GM18511 (cell line): ENCODE results near the gene ADIPOR2.
A peak's percentile ranks its signal among the peaks of the same experiment; 100 is the strongest.

Experiments
- ATAC-seq: cut with Tn5 transposase; IDR thresholded peaks from one replicate; pipeline ENCODE4 v1.9.1; 2021; ENCODE audit warnings: mild to moderate bottlenecking, moderate library complexity; ENCODE audit not compliant: unreplicated experiment

Gene ADIPOR2

GRCh38 chr12:1797991-1798640 is 107.2 kb downstream of the ADIPOR2 start:
- no peak for ATAC-seq

GRCh38 chr12:1798641-1799020 is 107.8 kb downstream of the ADIPOR2 start:
- no peak for ATAC-seq

GRCh38 chr12:1799051-1799881 is 108.4 kb downstream of the ADIPOR2 start:
- no peak for ATAC-seq

DNA sequence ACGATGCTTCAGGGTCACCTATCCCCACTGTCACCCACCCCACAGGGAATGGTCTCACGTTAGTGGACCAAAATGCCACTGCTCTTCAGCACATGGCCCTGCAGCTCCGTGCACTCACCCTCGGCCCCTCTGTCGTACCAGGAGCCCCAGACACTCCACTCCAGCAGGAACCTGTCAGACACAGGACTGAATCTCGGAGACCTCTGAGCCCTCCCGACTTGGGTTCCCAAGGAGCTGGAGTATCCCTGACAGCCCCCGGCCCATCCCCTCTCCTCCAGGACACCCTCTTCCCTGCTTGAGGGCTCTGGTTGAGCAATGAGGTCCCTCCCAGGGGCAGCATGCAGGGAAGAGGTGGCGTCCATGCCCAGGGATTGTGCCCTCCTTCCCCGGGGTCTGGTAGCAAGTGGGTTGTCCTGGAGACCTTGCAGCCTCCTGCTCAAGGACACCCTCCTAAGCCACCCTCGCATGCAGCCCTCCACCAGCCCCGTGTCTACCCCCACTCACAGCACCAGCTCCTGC is 109.1 kb downstream of the ADIPOR2 start:
- ATAC-seq, result no peak

- ATAC-seq, result no peak
These were observed 109.8 kb downstream of the ADIPOR2 start for GRCh38 chr12:1800401-1801302.

- no peak for ATAC-seq
These were observed 110.6 kb downstream of the ADIPOR2 start for GRCh38 chr12:1801303-1801975.

- no peak for ATAC-seq
These were observed 112.9 kb downstream of the ADIPOR2 start for GRCh38 chr12:1803736-1804135.

- ATAC-seq, result peak; percentile 89
These were observed 113.9 kb downstream of the ADIPOR2 start for GRCh38 chr12:1804545-1805332.

- no peak for ATAC-seq
These were observed 114.7 kb downstream of the ADIPOR2 start for GRCh38 chr12:1805441-1806081.

DNA sequence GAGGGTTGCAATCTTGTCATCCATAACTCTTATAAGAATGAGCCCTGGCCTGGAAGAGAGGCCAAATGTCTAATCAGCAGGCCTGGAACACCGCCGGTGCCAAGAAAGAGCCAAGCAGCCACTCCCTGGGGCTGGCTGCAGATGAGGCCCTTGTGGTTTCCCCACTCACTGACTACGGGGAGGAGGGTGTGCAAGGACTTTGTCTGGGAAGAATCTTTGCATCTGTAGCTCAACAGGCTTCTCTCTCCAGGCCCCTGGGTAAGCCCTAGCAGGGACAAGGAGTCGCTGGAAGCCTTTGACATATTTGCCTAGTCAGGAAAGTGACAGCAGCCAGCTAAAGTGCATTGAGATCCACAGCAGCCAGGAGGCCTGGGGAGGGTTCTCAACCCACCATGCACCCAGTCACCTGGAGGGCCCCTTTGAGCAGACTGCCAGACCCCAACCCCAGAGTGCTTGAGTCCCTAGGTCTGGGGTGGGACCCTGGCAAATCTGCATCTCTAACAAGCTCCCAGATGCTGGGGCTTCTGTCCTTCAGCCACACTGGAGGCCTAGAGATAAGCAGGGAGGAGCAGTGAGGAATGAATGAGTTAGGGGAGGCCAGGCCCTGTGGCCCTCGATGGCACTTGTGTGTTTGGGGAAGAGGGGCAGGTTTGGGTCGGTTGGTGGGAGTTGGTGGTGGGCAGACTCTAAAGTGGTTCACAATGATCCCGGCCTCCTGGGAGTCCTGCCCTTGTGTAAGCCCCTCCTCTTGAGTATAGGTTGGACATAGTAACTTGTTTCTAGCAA is 115.6 kb downstream of the ADIPOR2 start:
- ATAC-seq, result no peak

DNA sequence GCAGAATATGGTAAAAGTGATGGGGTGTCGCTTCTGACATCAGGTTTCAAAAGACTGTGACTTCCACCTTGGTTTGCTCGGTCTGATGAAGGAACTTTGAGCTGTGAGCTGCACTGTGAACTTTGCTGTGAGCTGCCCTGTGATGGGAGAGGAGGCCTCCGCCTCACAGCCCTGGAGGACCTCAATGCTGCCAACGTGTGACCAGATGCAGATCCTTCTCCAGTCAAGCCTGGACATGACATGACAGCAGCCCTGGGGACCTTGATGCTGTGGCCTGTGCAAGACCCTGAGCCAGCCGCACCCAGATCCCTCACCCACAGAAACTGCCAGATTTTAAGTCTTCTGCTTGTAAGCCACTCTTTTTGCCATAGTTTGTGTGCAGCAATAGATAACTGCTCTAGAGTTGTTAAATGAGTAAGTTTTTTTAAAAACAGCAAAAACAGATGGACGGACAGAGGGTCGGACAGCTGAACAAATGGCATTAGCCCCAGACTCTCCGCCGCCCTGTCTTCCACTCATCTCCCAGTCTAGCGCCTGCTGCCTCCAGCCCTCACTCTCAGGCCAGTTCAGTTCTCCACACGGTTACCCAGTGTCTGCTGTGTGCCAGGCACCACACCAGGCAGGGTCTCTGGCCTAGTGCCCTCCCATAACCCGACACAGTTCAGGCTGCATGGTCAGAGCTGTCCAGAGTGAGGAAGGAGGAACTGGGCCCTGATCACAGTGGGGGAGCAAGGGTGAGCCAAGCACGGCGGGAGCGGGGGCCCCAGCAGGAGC is 116.4 kb downstream of the ADIPOR2 start:
- ATAC-seq, result no peak

GRCh38 chr12:1808036-1808797 is 117.3 kb downstream of the ADIPOR2 start:
- ATAC-seq, result no peak

DNA sequence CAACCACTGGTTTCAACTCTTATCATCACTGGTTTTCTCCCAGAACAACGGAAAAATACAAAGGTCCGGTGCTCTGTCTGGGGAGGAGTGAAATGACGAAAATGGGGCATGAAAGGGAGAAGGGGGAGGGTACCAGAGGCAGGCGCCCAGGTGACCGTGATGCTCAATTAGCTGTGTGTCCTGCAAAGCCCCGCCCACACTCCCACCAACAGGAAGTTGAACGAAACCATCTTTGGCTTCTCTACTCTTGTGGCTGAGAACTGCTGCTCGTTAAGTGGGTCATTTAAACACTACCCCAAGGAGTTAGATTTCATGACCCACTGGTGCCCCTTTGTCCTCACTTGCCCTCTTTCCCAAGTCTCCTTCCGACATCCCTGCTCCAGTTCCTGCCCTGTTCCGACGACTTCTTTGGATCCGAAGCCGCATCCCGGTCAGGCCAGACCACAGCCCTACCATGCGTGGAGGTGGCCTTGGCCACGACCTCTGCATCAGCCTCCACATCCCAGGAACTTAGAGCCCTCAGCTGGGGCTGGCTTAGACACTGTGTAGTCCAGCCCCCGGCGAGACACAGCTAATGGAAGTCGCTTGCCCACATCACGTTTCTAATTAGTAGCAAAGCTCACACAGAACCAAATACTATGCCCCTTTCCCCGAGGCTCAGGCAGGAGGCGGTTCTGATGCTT is 118.1 kb downstream of the ADIPOR2 start:
- ATAC-seq, result no peak

GRCh38 chr12:1809591-1810190 is 118.8 kb downstream of the ADIPOR2 start:
- ATAC-seq, result no peak

GRCh38 chr12:1810201-1810930 is 119.5 kb downstream of the ADIPOR2 start:
- no peak for ATAC-seq

DNA sequence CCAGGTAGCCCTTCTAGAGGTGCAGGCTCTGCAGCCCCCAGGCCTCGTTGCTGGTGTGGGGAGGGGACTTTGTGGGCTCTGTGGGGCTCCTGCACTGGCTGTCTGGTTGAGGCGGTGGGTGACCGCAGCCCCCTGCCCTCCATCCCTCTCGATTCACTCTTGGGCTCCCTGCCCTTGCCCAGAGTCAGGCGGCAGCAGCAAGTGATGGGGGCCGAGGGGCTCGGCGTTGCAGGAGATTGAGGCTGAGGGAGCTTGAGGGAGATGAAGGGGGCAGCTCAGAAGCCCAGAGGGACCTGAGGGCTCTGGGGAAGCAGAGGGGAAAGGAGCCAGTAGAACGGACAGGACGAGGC is 120.0 kb downstream of the ADIPOR2 start:
- ATAC-seq, result no peak
